ENCODE data around the gene TNFSF11. TPM values are rescaled to one million over a fixed set of nuclear protein-coding genes. Genes with fewer than 3 reads are reported as not detected.

TNFSF11 gene
- polyA plus RNA-seq, 3 donors, result not detected

DNA sequence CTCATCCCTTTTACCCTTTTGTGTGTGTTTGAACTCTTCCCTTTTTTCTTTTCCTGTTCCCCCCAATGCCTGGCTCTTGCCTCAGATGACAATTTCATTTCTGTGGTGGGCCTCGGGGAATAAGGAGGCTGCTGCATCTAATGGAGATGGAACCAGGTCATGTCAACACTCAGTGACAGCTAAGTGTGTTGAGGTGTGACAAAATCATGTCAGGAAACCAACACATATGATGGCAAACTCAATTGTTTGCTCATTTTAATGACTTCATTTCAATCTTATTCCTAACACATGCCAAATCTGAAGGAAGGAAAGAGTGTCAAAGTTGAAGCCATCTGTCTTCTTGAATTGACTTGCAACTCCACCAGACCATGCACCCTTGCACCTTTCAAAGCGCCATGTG, 36.7 kb downstream of the TNFSF11 start:
- Histone ChIP-seq H4K20me1 (ENCODE audit: insufficient read depth, low read length) (no peaks in the 10 kb centered on the region), H3K79me2 (ENCODE audit: insufficient read depth, low read length) (no peaks in the 10 kb centered on the region), H3K9me3 (replicated peaks in 1 of 2; ENCODE audit: control insufficient read depth in 1 of 2, insufficient read depth in 1 of 2, low read length in 2 of 2) (no peaks in the 10 kb centered on the region), H3K4me2 (replicated peaks; ENCODE audit: extremely low read depth, low read length, poor library complexity, severe bottlenecking) (no peak overlapping the region), H3K27ac (ENCODE audit: low read depth in 1 of 2, low read length in 2 of 2) (no peak overlapping the region), H3K9ac (ENCODE audit: insufficient read depth, low read length, poor library complexity, severe bottlenecking) (no peak overlapping the region), H3K27me3 (ENCODE audit: control insufficient read depth in 2 of 2, insufficient read depth in 2 of 2, low read length in 2 of 2) (no peaks in the 10 kb centered on the region), H3K4me3 (replicated peaks in 1 of 3; ENCODE audit: low read depth in 2 of 3, low read length in 3 of 3) (no peak overlapping the region), H3K36me3 (replicated peaks in 1 of 2; ENCODE audit: control insufficient read depth in 1 of 2, insufficient read depth in 2 of 2, low read length in 2 of 2) (no peaks in the 10 kb centered on the region), H3K4me1 (ENCODE audit: control insufficient read depth in 1 of 2, insufficient read depth in 2 of 2, low read length in 2 of 2) (no peaks in the 10 kb centered on the region), H2AFZ (ENCODE audit: insufficient read depth, low read depth, low read length, poor library complexity, severe bottlenecking) (no peak overlapping the region)
- DNase-seq, result no peak
- H3K4me1 Mint-ChIP-seq, result peaks cover 3% of the 10 kb centered on the region
- H3K27me3 Mint-ChIP-seq (ENCODE audit: low read depth in 3 of 3), result peaks cover 0 to 4% (median 2%) of the 10 kb centered on the region in 3 donors
- no CpG with 5 or more reads among the region's 2 CpGs for WGBS (ENCODE audit: insufficient coverage)
- TF ChIP-seq CTCF (IDR thresholded peaks at IDR 0.05), result no peak
- no peak overlapping the region for H3K27ac Mint-ChIP-seq
- no peaks in the 10 kb centered on the region for H3K36me3 Mint-ChIP-seq
- H3K9me3 Mint-ChIP-seq, result peaks cover 0 to 7% (median 2%) of the 10 kb centered on the region in 7 donors
- no peak overlapping the region for H3K4me3 Mint-ChIP-seq
- intact Hi-C loops (cut with micrococcal nuclease), result no loop called here

GRCh38 chr13:42611086-42611779, 37.3 kb downstream of the TNFSF11 start:
- Mint-ChIP-seq H3K36me3 (no peaks in the 10 kb centered on the region), H3K4me1 (peaks cover 3% of the 10 kb centered on the region), H3K27me3 (ENCODE audit: low read depth in 3 of 3) (peaks cover under 1 to 4% (median 2%) of the 10 kb centered on the region in 3 donors), H3K27ac (no peak overlapping the region), H3K4me3 (no peak overlapping the region), H3K9me3 (peaks cover 0 to 7% (median 2%) of the 10 kb centered on the region in 7 donors)
- DNase-seq, result no peak
- H3K4me1 ChIP-seq (ENCODE audit: control insufficient read depth in 1 of 2, insufficient read depth in 2 of 2, low read length in 2 of 2), result no peaks in the 10 kb centered on the region
- no peaks in the 10 kb centered on the region for H3K9me3 ChIP-seq (replicated peaks in 1 of 2; ENCODE audit: control insufficient read depth in 1 of 2, insufficient read depth in 1 of 2, low read length in 2 of 2)
- no peaks in the 10 kb centered on the region for H3K27me3 ChIP-seq (ENCODE audit: control insufficient read depth in 2 of 2, insufficient read depth in 2 of 2, low read length in 2 of 2)
- H3K79me2 ChIP-seq (ENCODE audit: insufficient read depth, low read length), result no peaks in the 10 kb centered on the region
- H2AFZ ChIP-seq (ENCODE audit: insufficient read depth, low read depth, low read length, poor library complexity, severe bottlenecking), result no peak overlapping the region
- H3K9ac ChIP-seq (ENCODE audit: insufficient read depth, low read length, poor library complexity, severe bottlenecking), result no peak overlapping the region
- H3K4me2 ChIP-seq (replicated peaks; ENCODE audit: extremely low read depth, low read length, poor library complexity, severe bottlenecking), result no peak overlapping the region
- no peak overlapping the region for H3K4me3 ChIP-seq (replicated peaks in 1 of 3; ENCODE audit: low read depth in 2 of 3, low read length in 3 of 3)
- 100% methylated on average over 1 of the region's 2 CpGs for WGBS (ENCODE audit: insufficient coverage)
- intact Hi-C loops (cut with micrococcal nuclease), result no loop called here
- TF ChIP-seq CTCF (IDR thresholded peaks at IDR 0.05), result no peak
- no peak overlapping the region for H3K27ac ChIP-seq (ENCODE audit: low read depth in 1 of 2, low read length in 2 of 2)
- H3K36me3 ChIP-seq (replicated peaks in 1 of 2; ENCODE audit: control insufficient read depth in 1 of 2, insufficient read depth in 2 of 2, low read length in 2 of 2), result no peaks in the 10 kb centered on the region
- H4K20me1 ChIP-seq (ENCODE audit: insufficient read depth, low read length), result no peaks in the 10 kb centered on the region
